ENCODE results near the gene JAKMIP2.

Gene JAKMIP2

DNA sequence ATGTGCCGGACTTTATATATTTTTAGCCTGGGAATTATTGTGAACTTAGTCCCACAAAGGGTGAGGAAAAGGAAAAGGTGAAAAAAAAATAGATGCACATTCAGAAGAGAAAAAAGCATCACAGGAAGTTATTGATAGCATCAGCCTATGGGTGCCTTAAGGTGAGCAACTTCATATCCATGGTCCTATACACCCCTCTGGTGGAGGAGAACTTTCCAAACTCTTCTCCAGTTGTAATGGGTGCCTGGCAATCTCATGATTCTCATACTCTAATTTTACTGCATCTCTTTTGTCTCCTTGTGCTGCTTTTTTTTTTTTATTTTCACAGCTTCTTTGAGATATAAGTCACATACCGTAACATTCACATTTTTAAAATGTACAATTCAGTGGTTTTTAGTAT is 107.4 kb downstream of the JAKMIP2 start:
- Histone ChIP-seq H2AFZ (ENCODE audit: low read depth, low read length, severe bottlenecking) (no peak overlapping the region), H3K9ac (ENCODE audit: low read length) (no peak overlapping the region), H3K9me3 (ENCODE audit: insufficient read depth, low read length) (no peaks in the 10 kb centered on the region), H3K27me3 (ENCODE audit: low read length) (no peaks in the 10 kb centered on the region), H3K9me2 (replicated peaks; ENCODE audit: insufficient read depth, low read length) (no peaks in the 10 kb centered on the region), H3K79me2 (ENCODE audit: insufficient read depth, low read length) (no peaks in the 10 kb centered on the region), H3K4me3 (ENCODE audit: insufficient read depth, low read length, poor library complexity, severe bottlenecking) (no peak overlapping the region), H3K4me2 (ENCODE audit: low read depth, low read length, poor library complexity, severe bottlenecking) (no peak overlapping the region), H4K20me1 (ENCODE audit: low read depth, low read length) (no peaks in the 10 kb centered on the region), H3K27ac (ENCODE audit: low read depth, low read length) (no peak overlapping the region), H3K36me3 (ENCODE audit: low read length) (no peaks in the 10 kb centered on the region), H3F3A (ENCODE audit: insufficient read depth) (no peaks in the 10 kb centered on the region)
- TF ChIP-seq CTCF (IDR thresholded peaks at IDR 0.05; ENCODE audit: insufficient read depth, low read length, poor library complexity, severe bottlenecking) (no peak), EZH2phosphoT487 (conservative IDR thresholded peaks at IDR 0.05; ENCODE audit: low read length) (no peak)

DNA sequence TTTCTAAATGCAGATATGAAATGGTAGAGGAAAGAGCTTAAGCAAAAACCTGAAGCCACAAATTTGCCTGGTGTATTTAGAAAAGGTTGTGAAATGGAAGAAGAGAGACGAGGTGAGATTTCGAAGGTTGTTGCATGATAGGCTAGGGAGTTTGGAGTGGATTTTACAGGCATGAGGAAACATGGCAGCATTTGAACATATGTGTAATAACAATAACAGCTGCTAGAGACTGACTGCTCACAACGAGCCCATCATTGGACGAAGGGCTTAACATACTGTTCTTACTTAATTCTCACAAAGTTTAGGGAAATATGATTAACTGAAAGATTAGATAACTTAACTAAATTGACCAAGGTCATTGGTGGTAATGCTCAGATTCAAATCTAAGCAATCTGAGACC is 108.1 kb downstream of the JAKMIP2 start:
- no peaks in the 10 kb centered on the region for H3K36me3 ChIP-seq (ENCODE audit: low read length)
- H3K4me2 ChIP-seq (ENCODE audit: low read depth, low read length, poor library complexity, severe bottlenecking) = no peak overlapping the region

GRCh38 chr5:147673791-147674190 is 108.7 kb downstream of the JAKMIP2 start:
- H3K79me2 ChIP-seq (ENCODE audit: insufficient read depth, low read length) = no peaks in the 10 kb centered on the region
- no peaks in the 10 kb centered on the region for H4K20me1 ChIP-seq (ENCODE audit: low read depth, low read length)
- H3K9me2 ChIP-seq (replicated peaks; ENCODE audit: insufficient read depth, low read length) = no peaks in the 10 kb centered on the region
- H3K36me3 ChIP-seq (ENCODE audit: low read length) = no peaks in the 10 kb centered on the region
- H3K27me3 ChIP-seq (ENCODE audit: low read length) = no peaks in the 10 kb centered on the region
- no peaks in the 10 kb centered on the region for H3K9me3 ChIP-seq (ENCODE audit: insufficient read depth, low read length)
- no peak overlapping the region for H3K27ac ChIP-seq (ENCODE audit: low read depth, low read length)
- H3F3A ChIP-seq (ENCODE audit: insufficient read depth) = no peaks in the 10 kb centered on the region
- no peak overlapping the region for H3K4me2 ChIP-seq (ENCODE audit: low read depth, low read length, poor library complexity, severe bottlenecking)
- TF ChIP-seq CTCF (IDR thresholded peaks at IDR 0.05; ENCODE audit: insufficient read depth, low read length, poor library complexity, severe bottlenecking) = no peak
- no peak for TF ChIP-seq EZH2phosphoT487 (conservative IDR thresholded peaks at IDR 0.05; ENCODE audit: low read length)
- no peak overlapping the region for H3K9ac ChIP-seq (ENCODE audit: low read length)
- H3K4me3 ChIP-seq (ENCODE audit: insufficient read depth, low read length, poor library complexity, severe bottlenecking) = no peak overlapping the region
- no peak overlapping the region for H2AFZ ChIP-seq (ENCODE audit: low read depth, low read length, severe bottlenecking)

More for the DNA sequence above, 108.1 kb downstream of the JAKMIP2 start:
- Histone ChIP-seq H3K79me2 (ENCODE audit: insufficient read depth, low read length) (no peaks in the 10 kb centered on the region), H3K9me2 (replicated peaks; ENCODE audit: insufficient read depth, low read length) (no peaks in the 10 kb centered on the region), H2AFZ (ENCODE audit: low read depth, low read length, severe bottlenecking) (no peak overlapping the region), H4K20me1 (ENCODE audit: low read depth, low read length) (no peaks in the 10 kb centered on the region), H3K27me3 (ENCODE audit: low read length) (no peaks in the 10 kb centered on the region), H3K9me3 (ENCODE audit: insufficient read depth, low read length) (no peaks in the 10 kb centered on the region), H3K9ac (ENCODE audit: low read length) (no peak overlapping the region), H3F3A (ENCODE audit: insufficient read depth) (no peaks in the 10 kb centered on the region), H3K27ac (ENCODE audit: low read depth, low read length) (no peak overlapping the region), H3K4me3 (ENCODE audit: insufficient read depth, low read length, poor library complexity, severe bottlenecking) (no peak overlapping the region)
- TF ChIP-seq CTCF (IDR thresholded peaks at IDR 0.05; ENCODE audit: insufficient read depth, low read length, poor library complexity, severe bottlenecking) (no peak), EZH2phosphoT487 (conservative IDR thresholded peaks at IDR 0.05; ENCODE audit: low read length) (no peak)

All from SU-DHL-6 (cell line).